Measurements from ENCODE around the gene MYOZ2.

MYOZ2 gene

GRCh38 chr4:119135721-119136121, at the start of gene MYOZ2:
TSS of gene MYOZ2 (plus strand) at chr4:119135832. CDS start at chr4:119136526, 694 bp downstream.
- FAIRE-seq: no peak

GRCh38 chr4:119087121-119087520, 48.5 kb upstream of the MYOZ2 start:
- FAIRE-seq: no peak

GRCh38 chr4:119087656-119088055, 48.0 kb upstream of the MYOZ2 start:
- no peak for FAIRE-seq

GRCh38 chr4:119093042-119093827, 42.4 kb upstream of the MYOZ2 start:
- FAIRE-seq: no peak

- FAIRE-seq: no peak
Observed at GRCh38 chr4:119097282-119097900, 38.2 kb upstream of the MYOZ2 start.

- FAIRE-seq: no peak
Observed at GRCh38 chr4:119098306-119098705, 37.3 kb upstream of the MYOZ2 start.

GRCh38 chr4:119099227-119099810, 36.3 kb upstream of the MYOZ2 start:
- no peak for FAIRE-seq

GRCh38 chr4:119100655-119101054, 35.0 kb upstream of the MYOZ2 start:
- no peak for FAIRE-seq

GRCh38 chr4:119103263-119103662, 32.4 kb upstream of the MYOZ2 start:
- FAIRE-seq: no peak

- no peak for FAIRE-seq
Observed at GRCh38 chr4:119104644-119105273, 30.9 kb upstream of the MYOZ2 start.

GRCh38 chr4:119105605-119106004, 30.0 kb upstream of the MYOZ2 start:
- no peak for FAIRE-seq

- FAIRE-seq: no peak
Observed at GRCh38 chr4:119106036-119107000, 29.3 kb upstream of the MYOZ2 start.

- no peak for FAIRE-seq
Observed at GRCh38 chr4:119110121-119110520, 25.5 kb upstream of the MYOZ2 start.

GRCh38 chr4:119111296-119111695, 24.3 kb upstream of the MYOZ2 start:
- no peak for FAIRE-seq

- no peak for FAIRE-seq
Observed at GRCh38 chr4:119113033-119113655, 22.5 kb upstream of the MYOZ2 start.

- no peak for FAIRE-seq
Observed at GRCh38 chr4:119116021-119116420, 19.6 kb upstream of the MYOZ2 start.

- no peak for FAIRE-seq
Observed at GRCh38 chr4:119116925-119117900, 18.4 kb upstream of the MYOZ2 start.

GRCh38 chr4:119118397-119118796, 17.2 kb upstream of the MYOZ2 start:
- FAIRE-seq: no peak

- no peak for FAIRE-seq
Observed at GRCh38 chr4:119124352-119124751, 11.3 kb upstream of the MYOZ2 start.

GRCh38 chr4:119125931-119126330, 9.7 kb upstream of the MYOZ2 start:
- no peak for FAIRE-seq

- no peak for FAIRE-seq
Observed at GRCh38 chr4:119128148-119128547, 7.5 kb upstream of the MYOZ2 start.
